Measurements from ENCODE around the gene MMP1.

Gene MMP1

DNA sequence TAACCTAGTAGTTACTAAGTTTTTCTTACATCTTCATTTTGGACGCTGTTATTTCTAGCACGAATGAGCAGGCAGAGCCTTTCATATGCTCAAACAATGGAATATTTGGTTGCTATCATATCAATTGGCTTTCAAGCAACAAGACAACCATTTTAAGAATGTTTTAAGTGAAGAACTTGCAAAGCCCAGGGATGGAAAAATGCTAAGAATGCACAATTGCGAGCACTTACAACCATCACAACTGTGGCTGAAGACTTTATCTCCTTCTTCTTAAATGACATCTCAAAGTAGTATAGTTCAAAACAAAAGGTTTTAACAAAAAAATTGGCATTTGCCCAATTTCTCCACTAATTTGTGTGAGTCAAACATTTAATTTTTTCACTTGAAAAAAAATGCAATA is 8.3 kb upstream of the MMP1 start:
- DNase-seq (ENCODE audit: low spot score) = no peak

DNA sequence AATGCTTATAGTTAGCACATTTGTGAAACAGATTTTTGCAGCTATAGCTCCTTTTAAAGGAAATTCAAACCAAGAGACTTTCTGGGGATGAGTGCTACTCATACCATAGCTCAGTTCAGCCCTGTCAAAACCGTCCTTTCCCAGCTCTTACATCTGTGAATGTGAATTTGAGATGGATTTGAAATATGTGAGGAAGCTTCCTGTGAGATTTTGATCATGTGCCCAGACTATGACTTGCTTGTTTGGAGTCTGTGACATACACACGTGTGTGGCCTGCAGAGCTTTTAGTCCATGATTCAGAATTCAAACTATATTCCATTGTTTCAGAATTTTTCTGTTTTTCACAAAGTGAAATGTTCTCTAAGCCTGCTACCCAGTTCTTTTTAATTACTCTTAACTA is 4.4 kb upstream of the MMP1 start:
- DNase-seq (ENCODE audit: low spot score) = no peak

DNA sequence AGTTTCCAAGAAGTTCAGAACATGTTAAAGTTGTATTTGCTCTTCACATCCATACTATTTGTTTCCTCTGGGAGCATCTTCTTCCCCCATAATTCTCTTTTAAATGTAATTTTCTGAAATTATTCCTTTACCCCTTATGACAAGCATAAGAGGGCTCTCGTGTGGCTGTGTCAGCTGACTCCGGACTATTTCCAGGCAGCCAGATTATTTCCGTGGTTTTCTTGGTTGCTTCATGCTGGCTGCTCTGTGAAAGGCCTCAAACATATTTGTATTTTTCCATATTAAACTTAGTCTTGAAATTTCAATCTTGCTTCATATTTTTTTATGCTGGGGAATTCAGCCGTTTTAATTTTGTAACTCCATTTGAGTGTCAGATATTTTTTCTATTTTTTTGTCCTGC is 2.8 kb upstream of the MMP1 start:
- no peak for DNase-seq (ENCODE audit: low spot score)

DNA sequence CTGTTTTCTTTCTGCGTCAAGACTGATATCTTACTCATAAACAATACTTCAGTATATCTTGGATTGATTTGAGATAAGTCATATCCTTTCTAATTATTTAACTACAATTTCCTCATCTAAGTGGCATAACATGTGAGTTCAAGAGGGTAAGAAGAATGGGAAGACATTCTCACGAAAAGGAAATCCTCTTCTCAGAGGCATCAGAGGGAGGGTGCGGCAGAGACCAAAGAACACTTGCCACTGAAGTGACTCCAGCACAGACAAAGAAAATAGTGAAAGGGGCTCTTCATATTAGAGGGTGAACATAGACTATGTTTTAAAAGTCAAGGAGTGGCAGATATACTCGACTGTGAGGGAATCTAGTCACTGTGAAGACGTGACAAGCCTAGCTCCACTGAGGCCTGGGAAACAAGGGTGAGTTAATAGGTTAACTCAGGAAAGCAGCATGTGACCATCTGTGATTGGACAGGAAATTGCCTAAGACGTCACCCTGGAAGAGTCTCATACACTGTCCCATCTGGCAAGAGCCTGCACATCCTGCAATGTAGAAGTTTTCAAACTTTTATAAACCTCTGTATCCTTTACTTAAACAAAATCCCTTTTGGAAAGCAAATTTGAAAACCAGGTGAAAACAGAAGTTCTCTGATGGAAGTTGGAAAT is 1.9 kb upstream of the MMP1 start:
- no peak for DNase-seq (ENCODE audit: low spot score)

DNA sequence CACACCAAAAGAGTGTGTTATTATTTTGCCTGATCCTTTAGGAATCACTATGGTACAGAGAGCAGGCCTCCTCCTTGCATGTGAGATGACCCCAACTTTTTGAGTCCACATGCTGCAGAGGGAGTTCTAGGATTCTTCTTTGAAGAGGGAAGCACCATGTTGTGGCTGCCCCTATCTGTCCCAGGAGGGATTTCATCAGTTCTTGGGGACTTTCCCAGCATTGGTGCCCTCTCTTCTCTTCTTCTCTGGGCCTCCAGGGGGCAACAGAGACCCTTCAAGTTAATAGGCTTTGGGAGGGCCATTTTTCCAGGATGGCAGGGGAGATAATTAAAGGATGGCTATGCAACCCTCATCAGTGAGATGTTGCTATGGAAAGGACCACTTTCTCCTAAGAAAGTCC is 3.6 kb downstream of the MMP1 start:
- no peak for DNase-seq (ENCODE audit: low spot score)

DNA sequence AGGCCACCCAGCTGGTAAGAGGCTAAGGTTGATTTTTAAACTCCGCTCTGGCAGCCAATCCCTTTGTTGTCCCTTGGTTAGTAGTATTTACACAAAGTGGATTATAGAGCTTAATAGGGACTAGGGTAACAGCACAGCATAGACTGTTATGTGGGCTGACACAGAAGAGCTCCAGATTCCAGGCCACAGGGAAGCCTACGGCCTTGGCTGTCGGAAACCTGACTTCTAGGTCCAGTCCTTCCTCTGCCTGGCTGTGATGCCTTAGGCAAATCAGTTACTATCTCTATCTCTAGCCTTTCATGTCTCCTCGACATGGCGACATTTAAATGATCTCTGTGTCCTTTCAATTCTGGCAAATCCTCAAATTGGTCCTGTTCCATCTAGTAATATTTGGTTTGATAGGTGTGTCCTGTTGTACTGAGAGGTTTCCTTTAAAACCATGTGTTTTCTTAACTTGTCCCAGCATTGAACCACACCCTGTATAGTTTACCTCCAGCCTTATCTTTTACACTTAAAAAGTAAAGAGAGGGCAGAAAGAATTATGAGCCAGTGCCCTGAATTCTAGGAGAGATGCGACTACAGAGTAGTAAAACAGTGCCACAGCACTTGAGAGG is 4.2 kb downstream of the MMP1 start:
- no peak for DNase-seq (ENCODE audit: low spot score)

DNA sequence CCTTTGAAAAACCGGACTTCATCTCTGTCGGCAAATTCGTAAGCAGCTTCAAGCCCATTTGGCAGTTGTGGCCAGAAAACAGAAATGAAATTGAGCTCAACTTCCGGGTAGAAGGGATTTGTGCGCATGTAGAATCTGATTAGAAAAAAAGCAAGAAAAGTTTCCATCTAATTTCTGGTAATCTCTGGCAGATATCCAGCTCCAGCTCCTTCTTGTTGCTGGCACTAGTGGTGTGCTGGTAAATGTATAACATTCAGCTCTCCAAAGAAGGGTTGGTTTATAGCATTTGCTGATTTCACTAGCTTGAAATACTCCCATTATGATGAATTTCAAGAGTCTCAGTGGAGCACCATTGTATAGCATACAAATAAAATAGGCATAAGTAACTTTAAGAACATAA is 5.4 kb downstream of the MMP1 start:
- no peak for DNase-seq (ENCODE audit: low spot score)

DNA sequence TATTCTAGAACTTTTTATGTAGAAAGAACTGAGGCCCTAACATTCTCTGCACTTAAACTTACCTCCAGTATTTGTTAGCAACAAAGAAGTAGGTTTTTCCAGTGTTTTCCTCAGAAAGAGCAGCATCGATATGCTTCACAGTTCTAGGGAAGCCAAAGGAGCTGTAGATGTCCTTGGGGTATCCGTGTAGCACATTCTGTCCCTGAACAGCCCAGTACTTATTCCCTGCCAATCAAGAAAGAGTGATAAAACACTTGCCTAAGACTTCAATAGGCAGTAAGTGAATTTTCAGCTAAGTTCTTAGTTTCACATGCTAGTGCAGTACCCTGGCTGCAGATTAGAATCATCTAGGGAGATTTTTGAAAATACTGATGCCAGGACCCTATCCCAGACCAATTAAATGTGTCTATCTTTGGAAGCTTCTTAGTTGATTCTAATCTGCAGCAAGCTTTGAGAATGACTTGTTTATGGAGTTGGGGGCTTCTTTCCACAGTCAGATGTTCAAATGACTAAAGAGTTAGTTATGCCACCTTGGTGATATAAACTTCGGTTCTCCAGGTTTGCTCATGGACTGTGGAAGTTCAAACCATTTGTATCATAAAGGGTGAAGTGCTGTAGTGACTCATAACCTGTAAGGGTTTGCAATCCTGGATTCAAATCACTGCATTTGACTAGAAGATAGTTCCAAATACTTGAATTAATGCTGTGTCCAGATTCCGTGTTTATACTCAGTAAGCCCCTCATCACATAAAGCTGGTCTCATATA is 6.5 kb downstream of the MMP1 start:
- no peak for DNase-seq (ENCODE audit: low spot score)

DNA sequence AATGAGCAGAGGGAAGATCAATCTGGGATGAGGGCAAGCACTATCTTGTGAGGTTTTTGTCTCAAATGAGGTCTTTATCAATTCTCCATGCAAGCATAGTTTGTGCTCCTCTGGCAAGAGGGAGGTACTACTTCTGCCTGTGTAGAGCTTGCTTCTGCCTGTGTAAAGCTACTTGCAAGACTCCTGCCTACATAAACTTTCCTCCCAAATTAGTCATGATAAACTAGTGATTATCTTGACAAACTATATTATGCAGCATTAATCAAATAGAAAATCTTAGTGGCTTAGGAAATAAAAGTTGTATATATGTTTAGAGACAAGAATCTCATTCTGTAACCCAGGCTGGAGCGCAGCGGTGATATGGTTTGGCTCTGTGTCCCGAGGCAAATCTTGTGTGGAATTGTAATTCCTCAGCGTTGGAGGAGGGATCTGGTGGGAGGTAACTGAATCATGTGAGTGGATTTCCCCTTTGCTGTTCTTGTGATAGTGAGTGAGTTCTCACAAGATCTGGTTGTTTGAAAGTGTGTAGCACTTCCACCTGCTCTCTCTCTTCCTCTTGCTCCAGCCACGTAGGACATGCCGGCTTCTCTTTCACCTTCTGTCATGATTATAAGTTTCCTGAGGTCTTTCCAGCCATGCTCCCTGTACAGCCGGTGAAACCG is 9.5 kb downstream of the MMP1 start:
- no peak for DNase-seq (ENCODE audit: low spot score)

DNA sequence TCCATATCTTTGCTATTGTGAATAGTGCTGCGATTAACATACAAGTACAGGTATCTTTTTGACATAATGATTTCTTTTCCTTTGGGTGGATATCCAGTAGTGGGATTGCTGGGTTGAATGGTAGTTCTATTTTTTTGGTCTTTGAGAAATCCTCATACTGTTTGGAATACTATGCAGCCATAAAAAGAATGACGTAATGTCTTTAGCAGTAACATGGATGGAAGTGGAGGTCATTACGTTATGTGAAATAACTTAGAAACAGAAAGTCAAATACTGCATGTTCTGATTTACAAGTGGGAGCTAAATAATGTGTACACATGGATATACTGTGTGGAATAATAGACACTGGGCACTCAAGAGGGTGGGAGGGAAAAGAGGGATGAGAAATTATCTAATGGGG is 13.6 kb downstream of the MMP1 start:
- DNase-seq (ENCODE audit: low spot score) = no peak

DNA sequence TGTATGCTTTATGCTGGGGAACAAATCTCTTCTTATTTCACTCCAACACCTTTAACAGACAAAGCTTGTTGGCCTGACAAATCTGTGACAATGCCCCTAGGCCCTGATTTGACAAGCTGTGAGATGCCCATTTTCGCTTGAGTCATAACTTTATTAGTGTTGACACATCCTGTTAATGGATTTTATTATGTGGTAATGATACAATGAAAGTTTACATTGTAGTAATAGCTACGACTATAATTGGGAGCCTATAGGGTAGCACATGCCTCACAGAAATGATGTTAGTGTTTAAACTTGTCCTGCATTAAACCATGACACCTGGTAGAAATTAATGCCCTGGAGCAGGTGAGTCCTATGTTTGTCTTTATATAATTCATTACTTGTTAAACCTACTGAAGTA is 14.2 kb downstream of the MMP1 start:
- no peak for DNase-seq (ENCODE audit: low spot score)

DNA sequence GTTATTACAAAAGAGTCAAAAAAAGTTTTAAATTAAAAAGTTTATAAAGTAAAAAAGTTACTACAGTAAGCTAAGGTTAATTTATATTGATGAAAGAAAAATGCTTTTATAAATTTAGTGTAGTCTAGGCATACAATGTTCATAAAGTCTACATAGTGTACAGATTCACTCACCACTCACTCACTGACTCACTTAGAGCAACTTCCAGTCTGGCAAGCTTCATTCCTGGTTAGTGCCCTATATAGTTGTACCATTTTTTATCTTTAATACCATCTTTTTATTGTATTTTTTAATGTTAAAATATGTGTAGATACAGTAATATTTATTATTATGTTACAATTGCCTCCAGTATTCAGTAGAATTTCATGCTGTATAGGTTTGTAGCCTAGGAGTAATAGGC is 14.9 kb downstream of the MMP1 start:
- DNase-seq (ENCODE audit: low spot score) = no peak

DNA sequence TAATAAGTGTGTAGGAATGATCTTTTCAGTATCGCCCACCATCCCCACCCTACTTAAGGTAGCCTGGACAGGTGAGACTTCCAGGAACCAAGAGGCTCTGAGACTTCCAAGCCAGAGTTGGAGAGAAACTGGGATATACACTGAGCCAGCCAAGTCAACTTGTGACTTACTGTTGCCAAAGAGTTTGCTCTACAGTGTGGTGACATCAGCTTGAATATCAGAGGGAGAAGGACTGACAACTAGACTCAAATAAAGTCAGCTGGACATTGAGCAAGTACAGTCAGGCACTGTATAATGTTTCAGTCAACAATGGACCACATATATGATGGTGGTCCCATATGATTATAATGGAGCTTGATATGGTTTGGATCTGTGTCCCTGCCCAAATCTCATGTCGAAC is 16.3 kb downstream of the MMP1 start:
- DNase-seq (ENCODE audit: low spot score) = no peak

DNA sequence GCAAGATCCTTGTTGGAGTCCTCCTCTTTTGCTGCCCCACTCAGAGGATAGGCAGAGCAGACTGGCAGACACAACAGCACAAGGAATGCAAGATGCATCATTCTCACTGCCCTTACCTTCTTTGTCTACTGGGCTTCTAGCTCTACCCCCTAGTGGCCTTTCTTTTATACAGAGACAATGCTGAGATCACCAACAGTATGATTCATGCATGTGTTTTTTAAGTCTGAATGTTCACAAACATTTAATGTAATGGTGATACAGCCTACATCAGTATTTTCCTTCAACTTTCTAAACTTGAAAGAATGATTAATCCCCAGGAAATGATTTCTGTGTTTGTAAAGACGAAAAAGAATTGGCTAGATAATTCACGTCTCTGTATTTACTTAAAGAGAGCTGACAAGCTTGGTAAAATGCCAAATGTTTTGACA is 17.5 kb downstream of the MMP1 start, which contains the start of gene MMP10:
Gene MMP10, minus strand, starts transcription at position 138 of the 428 bp plus-strand sequence. Its CDS starts 37 bp downstream, at position 101.
- DNase-seq (ENCODE audit: low spot score) = no peak

DNA sequence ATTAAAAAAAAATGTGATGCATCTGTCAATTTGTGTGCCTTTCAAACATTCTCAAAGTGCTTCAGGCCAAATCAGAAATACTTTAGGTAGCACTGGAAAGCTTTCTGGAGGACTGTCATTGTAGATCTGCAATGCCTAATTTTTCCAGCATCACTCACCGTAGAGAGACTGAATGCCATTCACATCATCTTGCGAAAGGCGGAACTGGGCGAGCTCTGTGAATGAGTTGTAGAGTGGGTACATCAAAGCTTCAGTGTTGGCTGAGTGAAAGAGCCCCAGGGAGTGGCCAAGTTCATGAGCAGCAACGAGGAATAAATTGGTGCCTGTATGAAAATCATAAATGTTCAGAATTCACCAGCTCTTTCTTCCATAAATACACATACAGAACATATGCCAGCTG is 21.5 kb downstream of the MMP1 start:
- DNase-seq (ENCODE audit: low spot score) = no peak

DNA sequence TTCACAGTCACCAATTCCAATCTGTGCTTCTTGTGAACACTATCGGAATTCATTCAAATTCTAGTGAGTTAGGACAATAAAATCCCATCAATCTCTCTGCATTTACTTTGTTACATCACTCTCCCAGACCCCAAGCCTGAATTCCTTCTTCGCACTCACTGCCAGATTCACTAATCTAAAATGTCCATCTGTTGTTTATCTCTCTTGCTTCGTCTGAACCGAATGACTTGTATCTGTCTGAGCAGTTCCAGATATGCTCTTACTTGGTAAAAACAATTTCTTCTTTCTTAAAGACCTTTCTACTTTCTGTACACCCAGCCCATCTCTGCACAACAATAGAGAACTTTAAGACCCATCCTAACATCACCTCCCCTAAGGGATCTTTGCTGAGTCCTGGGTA is 24.6 kb downstream of the MMP1 start:
- DNase-seq (ENCODE audit: low spot score) = no peak

DNA sequence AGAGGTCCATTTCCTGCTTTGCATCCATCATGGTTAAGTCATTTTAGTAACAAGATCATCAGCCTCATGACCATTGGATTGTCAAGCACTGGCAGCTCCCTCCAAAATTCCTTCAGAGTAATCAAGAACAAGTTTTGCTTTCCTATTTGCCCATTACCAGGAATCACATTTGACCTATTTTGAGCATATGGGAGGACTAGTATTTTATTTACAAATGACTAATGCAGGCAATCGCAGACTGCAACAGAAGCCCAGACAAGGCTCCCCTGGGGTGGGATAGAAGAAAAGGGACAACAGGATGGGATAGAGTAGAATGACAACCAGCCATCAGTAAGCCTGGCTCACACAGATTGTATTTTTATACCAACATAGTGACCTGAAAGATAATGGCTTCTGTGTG is 26.6 kb downstream of the MMP1 start:
- DNase-seq (ENCODE audit: low spot score) = no peak

DNA sequence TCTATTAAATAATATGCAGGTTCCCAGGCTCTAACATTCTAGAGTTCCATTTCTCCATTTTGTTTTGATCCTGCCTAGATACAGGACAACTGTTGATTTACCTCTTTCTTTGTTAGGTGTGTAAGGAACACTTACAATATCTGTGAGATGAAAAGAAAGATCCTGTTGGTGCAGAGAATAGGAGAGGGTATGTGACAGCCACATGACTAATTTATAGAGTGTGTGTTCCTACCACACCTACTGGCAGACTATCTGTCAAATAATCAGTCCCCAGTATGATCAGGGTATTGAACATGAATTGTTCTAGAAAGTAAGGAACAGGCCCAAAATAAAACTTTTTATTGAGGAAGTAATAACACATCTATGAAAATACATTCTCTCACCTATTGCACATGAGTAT is 27.8 kb downstream of the MMP1 start:
- DNase-seq (ENCODE audit: low spot score) = no peak

DNA sequence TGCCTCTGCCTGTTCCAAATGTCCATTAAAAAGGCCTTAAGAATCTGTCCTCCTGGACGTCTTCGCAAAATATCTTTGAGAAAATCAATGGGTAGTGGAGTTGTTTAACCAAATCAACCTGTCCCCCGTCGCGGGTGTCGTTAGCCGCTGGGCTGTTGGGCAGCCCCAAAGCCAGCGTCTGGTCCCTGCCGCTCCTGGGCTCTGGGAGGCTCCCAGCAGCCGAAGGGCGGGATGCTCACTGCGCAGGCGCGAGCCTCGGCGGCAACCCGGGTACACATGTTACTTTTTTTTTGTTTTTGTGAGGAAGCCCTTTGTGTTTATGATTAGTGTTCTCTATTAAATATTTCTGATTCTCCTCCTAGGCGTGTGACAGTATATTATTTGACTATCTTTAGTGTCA is 30.2 kb downstream of the MMP1 start:
- no peak for DNase-seq (ENCODE audit: low spot score)

DNA sequence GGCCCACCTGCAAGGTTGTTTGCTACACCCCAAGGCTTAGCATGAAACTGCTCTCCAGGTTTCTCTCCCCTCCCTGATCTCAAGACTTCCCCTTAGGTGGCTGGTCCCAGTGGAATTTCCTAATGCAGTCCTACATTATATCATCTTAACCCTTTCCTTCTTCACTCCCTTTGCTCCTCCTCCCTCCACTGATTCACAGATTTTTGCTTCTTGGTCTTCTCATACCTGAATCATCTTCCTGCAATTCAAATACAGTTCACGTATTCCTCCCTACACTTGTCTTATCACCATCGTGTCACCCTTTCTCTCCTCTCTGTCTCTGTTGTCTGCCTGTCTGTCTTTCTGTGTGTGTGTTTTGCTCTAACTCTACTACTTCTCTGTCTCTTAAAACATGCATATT is 34.5 kb downstream of the MMP1 start:
- no peak for DNase-seq (ENCODE audit: low spot score)

DNA sequence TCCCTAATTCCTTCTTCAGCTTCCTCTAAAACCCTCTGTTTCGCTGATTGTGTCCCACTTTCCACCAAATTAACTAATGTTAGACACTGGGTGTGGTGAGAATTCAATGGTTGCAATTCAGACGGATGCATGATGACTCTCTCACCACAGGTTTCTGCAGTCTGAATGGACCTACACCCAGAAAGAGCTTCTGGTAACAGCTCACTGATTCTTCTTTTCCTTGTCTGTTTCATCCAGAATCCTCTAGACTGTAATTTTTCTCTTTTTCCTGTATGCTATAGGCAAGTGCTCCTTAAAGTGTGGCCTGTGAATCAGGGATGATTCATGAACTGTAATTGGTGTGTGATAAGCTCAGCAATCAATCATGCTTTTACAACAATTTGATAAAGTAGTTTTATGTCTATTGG is 35.6 kb downstream of the MMP1 start:
- DNase-seq (ENCODE audit: low spot score) = no peak

DNA sequence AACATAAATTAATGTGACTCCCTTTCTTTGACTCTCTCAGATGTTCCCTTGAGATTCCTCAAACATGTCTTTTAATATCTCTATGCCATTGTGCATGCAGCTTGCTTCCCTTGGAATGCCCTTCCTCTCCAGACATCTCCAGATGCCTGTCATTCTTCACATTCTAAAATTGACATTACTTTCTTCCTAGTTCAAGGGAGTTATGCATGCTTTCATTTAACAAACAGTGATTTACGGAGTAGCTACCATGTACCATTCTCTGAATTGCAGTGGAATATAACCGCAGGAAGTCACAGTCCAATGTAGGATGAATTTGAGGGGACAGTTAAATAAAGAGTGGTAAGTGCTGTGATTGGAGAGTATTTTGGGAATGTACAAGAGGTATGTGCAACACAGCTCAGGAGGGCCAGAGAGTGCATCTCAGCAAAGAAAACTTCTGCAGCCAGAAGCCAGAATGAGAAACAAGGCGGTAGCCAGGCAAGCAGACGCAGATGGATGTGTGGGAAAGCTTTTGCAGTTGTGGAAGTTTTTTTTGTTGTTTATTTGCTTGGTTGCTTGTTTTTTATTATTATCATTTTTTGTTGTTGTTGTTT is 36.2 kb downstream of the MMP1 start:
- no peak for DNase-seq (ENCODE audit: low spot score)
